HG02852 (cell line): ENCODE results near the gene CYP27A1.
"Not testable (repeated sequence)": the region's sequence is repeated elsewhere in the genome, so short reads cannot be mapped to it uniquely, and the experiment has no call there.

Source experiments
- ATAC-seq: cut with Tn5 transposase; IDR thresholded peaks from one replicate; pipeline ENCODE4 v1.9.1; 2021; ENCODE audit warnings: mild to moderate bottlenecking, moderate library complexity; ENCODE audit not compliant: unreplicated experiment

CYP27A1 gene

GRCh38 chr2:218772759-218773158 is 9.2 kb upstream of the CYP27A1 start:
- ATAC-seq = not testable (repeated sequence)

GRCh38 chr2:218773881-218774280 is 8.1 kb upstream of the CYP27A1 start:
- no peak for ATAC-seq

GRCh38 chr2:218776488-218776887 is 5.5 kb upstream of the CYP27A1 start:
- no peak for ATAC-seq

GRCh38 chr2:218777276-218777990 is 4.5 kb upstream of the CYP27A1 start:
- no peak for ATAC-seq

GRCh38 chr2:218780046-218780445 is 1.9 kb upstream of the CYP27A1 start:
- no peak for ATAC-seq

- ATAC-seq = no peak
Observed at GRCh38 chr2:218780851-218781690, 876 bp upstream of the CYP27A1 start.

GRCh38 chr2:218782528-218782844 is 539 bp downstream of the CYP27A1 start:
- no peak for ATAC-seq

- ATAC-seq = no peak
Observed at GRCh38 chr2:218783688-218784087, 1.7 kb downstream of the CYP27A1 start.

GRCh38 chr2:218785103-218785502 is 3.2 kb downstream of the CYP27A1 start:
- ATAC-seq = no peak

GRCh38 chr2:218786133-218786532 is 4.2 kb downstream of the CYP27A1 start:
- no peak for ATAC-seq

- ATAC-seq = no peak
Observed at GRCh38 chr2:218788529-218789255, 6.7 kb downstream of the CYP27A1 start.

- ATAC-seq = no peak
Observed at GRCh38 chr2:218792433-218792832, 10.5 kb downstream of the CYP27A1 start.

- ATAC-seq = no peak
Observed at GRCh38 chr2:218796691-218797090, 14.7 kb downstream of the CYP27A1 start.

- ATAC-seq = no peak
Observed at GRCh38 chr2:218798767-218799504, 17.0 kb downstream of the CYP27A1 start.

GRCh38 chr2:218799990-218800389 is 18.0 kb downstream of the CYP27A1 start:
- no peak for ATAC-seq

GRCh38 chr2:218802386-218802994 is 20.5 kb downstream of the CYP27A1 start:
- ATAC-seq = no peak

- ATAC-seq = no peak
Observed at GRCh38 chr2:218804817-218805216, 22.9 kb downstream of the CYP27A1 start.

- no peak for ATAC-seq
Observed at GRCh38 chr2:218805627-218806026, 23.7 kb downstream of the CYP27A1 start.

- ATAC-seq = no peak
Observed at GRCh38 chr2:218806346-218806978, 24.5 kb downstream of the CYP27A1 start.

- no peak for ATAC-seq
Observed at GRCh38 chr2:218807626-218808025, 25.7 kb downstream of the CYP27A1 start.
